Liver (tissue), 3 donors: ENCODE data around the gene MYO15B.

Source experiments
- CTCF ChIP-seq: fragments of 150-350 bp; IDR thresholded peaks from 2 replicates; pipeline ENCODE4 v1.5.1; 2017; ENCODE audit warnings: improper control_type of control experiment, low read depth, low read length; ENCODE audit not compliant: missing input control
- EGR1 ChIP-seq, 2 donors: IDR thresholded peaks; 2 replicates each; pipeline ENCODE4 v1.6.1; 2016 to 2018; ENCODE audit warnings: antibody characterized with exemption in 2 of 2, low read depth in 2 of 2
- REST ChIP-seq: IDR thresholded peaks from 2 replicates; pipeline ENCODE4 v1.6.1; 2016; ENCODE audit warnings: antibody characterized with exemption, mild to moderate bottlenecking
- SP1 ChIP-seq: IDR thresholded peaks from 2 replicates; pipeline ENCODE4 v1.6.1; 2018; ENCODE audit warnings: antibody characterized with exemption, mild to moderate bottlenecking
- ZBTB33 ChIP-seq: IDR thresholded peaks from 2 replicates; pipeline ENCODE4 v1.6.1; 2016; ENCODE audit warnings: antibody characterized with exemption
- TF ChIP-seq, protein P1 (sequence below): IDR thresholded peaks from 2 replicates; pipeline ENCODE4 v1.6.1; 2016; ENCODE audit warnings: antibody characterized with exemption
- donor health status: healthy.
- donor health status: healthy.

GRCh38 chr17:75619506-75620431 is 32.2 kb downstream of the MYO15B start:
- TF ChIP-seq CTCF (peak; percentile 31), REST (no peak), ZBTB33 (no peak), SP1 (no peak), EGR1 (IDR thresholded peaks at IDR 0.05; ENCODE audit: low read depth in 2 of 2) (no peak)
- TF ChIP-seq, protein P1, sequence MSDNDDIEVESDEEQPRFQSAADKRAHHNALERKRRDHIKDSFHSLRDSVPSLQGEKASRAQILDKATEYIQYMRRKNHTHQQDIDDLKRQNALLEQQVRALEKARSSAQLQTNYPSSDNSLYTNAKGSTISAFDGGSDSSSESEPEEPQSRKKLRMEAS, result no peak
